PFSK-1 (cell line): ENCODE data around the gene C2orf74.

Experiments used
- FOXP2 ChIP-seq: optimal IDR thresholded peaks from 2 replicates; pipeline ENCODE3; 2011; ENCODE audit warnings: borderline replicate concordance, control low read depth, inconsistent platforms; ENCODE audit not compliant: insufficient read depth; ENCODE audit errors: extremely low read length, extremely low read depth
- SIN3A ChIP-seq: IDR thresholded peaks from 2 replicates; pipeline ENCODE4 v1.6.1; 2012; ENCODE audit warnings: mild to moderate bottlenecking, low read length, moderate library complexity, borderline replicate concordance; ENCODE audit not compliant: insufficient read depth
- TF ChIP-seq, protein P1 (sequence below), 2 experiments: IDR thresholded peaks; 2 replicates each; pipeline versions ENCODE4 v1.6.1 to v1.8.0; 2011 to 2012; ENCODE audit warnings: low read depth in 2 of 2, low read length in 2 of 2, control low read depth in 1 of 2, inconsistent platforms in 1 of 2, mild to moderate bottlenecking in 1 of 2, moderate library complexity in 1 of 2; ENCODE audit not compliant: insufficient read depth in 1 of 2

DNA sequence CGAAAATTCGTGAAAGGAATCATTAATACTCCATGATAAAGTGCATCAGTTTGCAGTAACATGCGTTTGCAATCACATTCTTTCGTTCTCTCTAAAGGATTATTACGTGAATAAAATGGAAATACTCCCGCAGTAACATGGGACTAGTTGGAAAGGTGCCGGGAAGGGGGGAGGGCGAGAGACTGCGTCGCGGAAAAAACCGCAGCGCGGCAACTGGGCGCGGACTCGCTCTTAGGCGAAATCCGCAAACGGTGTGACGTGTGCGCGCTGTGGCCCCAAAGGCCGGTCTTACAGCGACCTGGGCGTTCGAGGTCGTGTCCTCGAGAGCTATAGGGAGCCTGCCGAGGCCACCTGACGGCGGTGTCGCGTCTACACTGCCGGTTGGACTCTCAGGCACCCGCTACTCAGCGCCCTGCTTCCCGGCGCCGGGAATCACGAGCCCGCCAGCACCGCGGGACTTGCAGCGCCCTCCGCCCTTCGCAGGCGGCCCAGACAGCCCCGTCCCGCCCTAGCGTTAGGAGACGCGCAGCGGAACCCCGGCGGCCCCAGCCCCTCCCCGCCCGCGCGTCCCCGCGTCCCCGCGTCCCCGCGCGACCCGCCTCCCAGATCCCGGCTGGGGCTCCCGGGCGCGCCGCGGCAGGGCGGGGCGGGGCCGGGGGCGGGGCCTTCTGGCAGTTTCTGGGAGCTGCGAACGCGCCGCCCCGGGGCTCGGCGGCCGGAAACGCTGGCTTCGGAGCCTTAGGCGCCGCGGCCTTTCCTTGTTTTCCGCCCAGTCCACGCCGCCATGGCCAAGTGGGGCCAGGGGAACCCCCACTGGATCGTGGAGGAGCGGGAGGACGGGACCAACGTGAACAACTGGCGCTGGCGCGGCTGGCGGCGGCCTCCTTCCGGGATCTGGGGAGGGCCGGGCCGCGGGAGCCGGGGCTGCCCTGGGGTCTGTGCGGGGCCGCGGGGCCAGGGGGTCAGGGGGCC is 15.1 kb downstream of the C2orf74 start:
- TF ChIP-seq, protein P1, sequence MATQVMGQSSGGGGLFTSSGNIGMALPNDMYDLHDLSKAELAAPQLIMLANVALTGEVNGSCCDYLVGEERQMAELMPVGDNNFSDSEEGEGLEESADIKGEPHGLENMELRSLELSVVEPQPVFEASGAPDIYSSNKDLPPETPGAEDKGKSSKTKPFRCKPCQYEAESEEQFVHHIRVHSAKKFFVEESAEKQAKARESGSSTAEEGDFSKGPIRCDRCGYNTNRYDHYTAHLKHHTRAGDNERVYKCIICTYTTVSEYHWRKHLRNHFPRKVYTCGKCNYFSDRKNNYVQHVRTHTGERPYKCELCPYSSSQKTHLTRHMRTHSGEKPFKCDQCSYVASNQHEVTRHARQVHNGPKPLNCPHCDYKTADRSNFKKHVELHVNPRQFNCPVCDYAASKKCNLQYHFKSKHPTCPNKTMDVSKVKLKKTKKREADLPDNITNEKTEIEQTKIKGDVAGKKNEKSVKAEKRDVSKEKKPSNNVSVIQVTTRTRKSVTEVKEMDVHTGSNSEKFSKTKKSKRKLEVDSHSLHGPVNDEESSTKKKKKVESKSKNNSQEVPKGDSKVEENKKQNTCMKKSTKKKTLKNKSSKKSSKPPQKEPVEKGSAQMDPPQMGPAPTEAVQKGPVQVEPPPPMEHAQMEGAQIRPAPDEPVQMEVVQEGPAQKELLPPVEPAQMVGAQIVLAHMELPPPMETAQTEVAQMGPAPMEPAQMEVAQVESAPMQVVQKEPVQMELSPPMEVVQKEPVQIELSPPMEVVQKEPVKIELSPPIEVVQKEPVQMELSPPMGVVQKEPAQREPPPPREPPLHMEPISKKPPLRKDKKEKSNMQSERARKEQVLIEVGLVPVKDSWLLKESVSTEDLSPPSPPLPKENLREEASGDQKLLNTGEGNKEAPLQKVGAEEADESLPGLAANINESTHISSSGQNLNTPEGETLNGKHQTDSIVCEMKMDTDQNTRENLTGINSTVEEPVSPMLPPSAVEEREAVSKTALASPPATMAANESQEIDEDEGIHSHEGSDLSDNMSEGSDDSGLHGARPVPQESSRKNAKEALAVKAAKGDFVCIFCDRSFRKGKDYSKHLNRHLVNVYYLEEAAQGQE (IDR thresholded peaks at IDR 0.05; ENCODE audit: insufficient read depth in 1 of 2, low read depth in 2 of 2, low read length in 2 of 2) = no peak
- TF ChIP-seq SIN3A (no peak), FOXP2 (peak; percentile 14)
